PC-9 (cell line): ENCODE measurements around the gene ZNF23. TPM values are rescaled to one million over a fixed set of nuclear protein-coding genes. Genes with fewer than 3 reads are reported as not detected.

Source experiments
- BruUV-seq: library from RNA; stranded (reverse); fragments of 400-500 nt; replicated peaks from 2 replicates; lab custom pipeline; 2021; lab: Mats Ljungman, UMichigan
- CTCF ChIA-PET: fragments of 300-600 bp; sonication (Branson Sonifier 250); formaldehyde crosslinking; loops from one replicate; lab custom pipeline; 2022; ENCODE audit warnings: antibody characterized with exemption; lab: Charles Lee
- POLR2A ChIA-PET: fragments of 300-600 bp; sonication (Branson Sonifier 250); formaldehyde crosslinking; loops from one replicate; lab custom pipeline; 2022; ENCODE audit warnings: antibody characterized with exemption; ENCODE audit not compliant: unreplicated experiment; lab: Charles Lee
- DNase-seq, 2 experiments: peaks; one replicate each; pipeline versions ENCODE4 v3.0.0 to v3.0.0-alpha.2; 2015 to 2022; ENCODE audit warnings: mixed read lengths in 1 of 2
- H2AFZ ChIP-seq: fragments of 200-600 bp; sonication (generic); 2 replicates; pipeline ENCODE4 v1.8.1; 2017; ENCODE audit warnings: antibody characterized with exemption
- H3F3A ChIP-seq: fragments of 200-600 bp; sonication (generic); 2 replicates; pipeline ENCODE4 v1.8.1; 2017; ENCODE audit warnings: antibody characterized with exemption, mild to moderate bottlenecking, low read depth; ENCODE audit not compliant: insufficient read depth
- H3K27ac ChIP-seq: fragments of 200-600 bp; sonication (generic); 2 replicates; pipeline ENCODE4 v1.6.1; 2016; ENCODE audit warnings: mixed run types
- H3K27me3 ChIP-seq: fragments of 200-600 bp; sonication (generic); 2 replicates; pipeline ENCODE4 v1.6.1; 2016; ENCODE audit warnings: low read depth, mixed run types; ENCODE audit not compliant: insufficient read depth
- H3K36me3 ChIP-seq: fragments of 200-600 bp; sonication (generic); 2 replicates; pipeline ENCODE4 v1.6.1; 2016; ENCODE audit warnings: low read depth, mixed run types
- H3K4me1 ChIP-seq: fragments of 200-600 bp; sonication (generic); replicated peaks from 2 replicates; pipeline ENCODE4 v1.6.1; 2016; ENCODE audit warnings: mixed run types; ENCODE audit not compliant: insufficient read depth
- H3K4me2 ChIP-seq: fragments of 200-600 bp; sonication (generic); 2 replicates; pipeline ENCODE4 v1.6.1; 2017; ENCODE audit warnings: mixed run types
- H3K4me3 ChIP-seq: fragments of 200-600 bp; sonication (generic); 2 replicates; pipeline ENCODE4 v1.6.1; 2016; ENCODE audit warnings: mixed run types
- H3K79me2 ChIP-seq: fragments of 200-600 bp; sonication (generic); 2 replicates; pipeline ENCODE4 v1.6.1; 2017; ENCODE audit warnings: low read depth, mixed run types
- H3K9me2 ChIP-seq: fragments of 200-600 bp; sonication (generic); 2 replicates; pipeline ENCODE4 v1.8.1; 2017; ENCODE audit warnings: mild to moderate bottlenecking; ENCODE audit not compliant: insufficient read depth
- H3K9me3 ChIP-seq: fragments of 200-600 bp; sonication (generic); 2 replicates; pipeline ENCODE4 v1.8.1; 2016; ENCODE audit warnings: low read depth; ENCODE audit not compliant: insufficient read depth
- H4K20me1 ChIP-seq: fragments of 200-600 bp; sonication (generic); 2 replicates; pipeline ENCODE4 v1.8.1; 2017; ENCODE audit not compliant: insufficient read depth
- EZH2 ChIP-seq: fragments of 200-600 bp; sonication (generic); IDR thresholded peaks from 2 replicates; pipeline ENCODE4 v1.8.0; 2017; ENCODE audit warnings: antibody characterized with exemption, low read depth
- intact Hi-C: fragments of 100-400 bp; cut with micrococcal nuclease; formaldehyde crosslinking; loops from one replicate; pipeline ENCODE4 v1.10.0; 2022; ENCODE audit not compliant: unreplicated experiment
- total RNA-seq: library from RNA; stranded (reverse); gene quantifications from 2 replicates; pipeline ENCODE4 v1.2.3, GENCODE V29; 2021
- TF ChIP-seq, protein P1 (sequence below): fragments of 200-600 bp; sonication (generic); conservative IDR thresholded peaks from 2 replicates; pipeline ENCODE4 v1.6.1; 2017; ENCODE audit warnings: mixed run types, antibody characterized with exemption, mild to moderate bottlenecking, moderate library complexity

The ZNF23 gene
- total RNA-seq, 1 experiment from 2014 or later: 6.9 TPM

DNA sequence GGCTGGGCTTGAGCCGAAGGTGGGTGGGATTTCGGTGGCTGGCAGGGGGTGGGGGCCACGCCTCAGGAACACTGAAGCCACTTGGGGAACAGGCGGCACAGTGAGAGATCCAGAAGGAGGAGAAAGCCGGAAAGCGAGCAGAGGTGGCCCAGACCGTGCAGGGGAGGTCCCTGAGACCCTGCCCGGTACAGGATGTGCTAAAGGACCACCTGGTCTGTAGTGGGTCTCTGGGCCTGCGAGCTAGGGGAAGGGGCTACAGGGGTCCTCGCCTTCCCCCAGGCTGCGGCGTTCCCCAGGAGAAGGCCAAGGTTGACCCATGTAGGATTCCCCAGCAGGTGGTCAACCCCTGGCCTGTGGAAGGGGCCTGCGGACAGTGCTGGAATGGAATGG is 20.0 kb downstream of the ZNF23 start, which contains the start of gene TLE7:
Gene TLE7, minus strand, starts transcription at position 4 of the 390 bp plus-strand sequence. CDS start 8,730 bp downstream, outside the sequence.
- no peak within 1 kb of the TSS for H3K4me3 ChIP-seq
- no peak for DNase-seq
- ChIA-PET CTCF (no interaction called here), POLR2A (no interaction called here)
- H3K27ac ChIP-seq: no peak within 1 kb of the TSS
- no peaks in the 10 kb centered on the region for H3K9me2 ChIP-seq
- no peaks in the 10 kb centered on the region for H3K79me2 ChIP-seq
- no peaks in the 10 kb centered on the region for H3K36me3 ChIP-seq
- no peak within 1 kb of the TSS for H2AFZ ChIP-seq
- peaks cover 23% of the 10 kb centered on the region for H3K27me3 ChIP-seq
- BruUV-seq: no TSS peak
- TF ChIP-seq, protein P1, sequence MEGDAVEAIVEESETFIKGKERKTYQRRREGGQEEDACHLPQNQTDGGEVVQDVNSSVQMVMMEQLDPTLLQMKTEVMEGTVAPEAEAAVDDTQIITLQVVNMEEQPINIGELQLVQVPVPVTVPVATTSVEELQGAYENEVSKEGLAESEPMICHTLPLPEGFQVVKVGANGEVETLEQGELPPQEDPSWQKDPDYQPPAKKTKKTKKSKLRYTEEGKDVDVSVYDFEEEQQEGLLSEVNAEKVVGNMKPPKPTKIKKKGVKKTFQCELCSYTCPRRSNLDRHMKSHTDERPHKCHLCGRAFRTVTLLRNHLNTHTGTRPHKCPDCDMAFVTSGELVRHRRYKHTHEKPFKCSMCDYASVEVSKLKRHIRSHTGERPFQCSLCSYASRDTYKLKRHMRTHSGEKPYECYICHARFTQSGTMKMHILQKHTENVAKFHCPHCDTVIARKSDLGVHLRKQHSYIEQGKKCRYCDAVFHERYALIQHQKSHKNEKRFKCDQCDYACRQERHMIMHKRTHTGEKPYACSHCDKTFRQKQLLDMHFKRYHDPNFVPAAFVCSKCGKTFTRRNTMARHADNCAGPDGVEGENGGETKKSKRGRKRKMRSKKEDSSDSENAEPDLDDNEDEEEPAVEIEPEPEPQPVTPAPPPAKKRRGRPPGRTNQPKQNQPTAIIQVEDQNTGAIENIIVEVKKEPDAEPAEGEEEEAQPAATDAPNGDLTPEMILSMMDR: no peak
- TF ChIP-seq EZH2: no peak
- no peak within 1 kb of the TSS for H3K4me2 ChIP-seq
- intact Hi-C loops: no loop called here
- H3F3A ChIP-seq: no peaks in the 10 kb centered on the region
- no peaks in the 10 kb centered on the region for H3K4me1 ChIP-seq
- H3K9me3 ChIP-seq: peaks cover 15% of the 10 kb centered on the region; the same call in 1 of the 2 replicates
- no peaks in the 10 kb centered on the region for H4K20me1 ChIP-seq

DNA sequence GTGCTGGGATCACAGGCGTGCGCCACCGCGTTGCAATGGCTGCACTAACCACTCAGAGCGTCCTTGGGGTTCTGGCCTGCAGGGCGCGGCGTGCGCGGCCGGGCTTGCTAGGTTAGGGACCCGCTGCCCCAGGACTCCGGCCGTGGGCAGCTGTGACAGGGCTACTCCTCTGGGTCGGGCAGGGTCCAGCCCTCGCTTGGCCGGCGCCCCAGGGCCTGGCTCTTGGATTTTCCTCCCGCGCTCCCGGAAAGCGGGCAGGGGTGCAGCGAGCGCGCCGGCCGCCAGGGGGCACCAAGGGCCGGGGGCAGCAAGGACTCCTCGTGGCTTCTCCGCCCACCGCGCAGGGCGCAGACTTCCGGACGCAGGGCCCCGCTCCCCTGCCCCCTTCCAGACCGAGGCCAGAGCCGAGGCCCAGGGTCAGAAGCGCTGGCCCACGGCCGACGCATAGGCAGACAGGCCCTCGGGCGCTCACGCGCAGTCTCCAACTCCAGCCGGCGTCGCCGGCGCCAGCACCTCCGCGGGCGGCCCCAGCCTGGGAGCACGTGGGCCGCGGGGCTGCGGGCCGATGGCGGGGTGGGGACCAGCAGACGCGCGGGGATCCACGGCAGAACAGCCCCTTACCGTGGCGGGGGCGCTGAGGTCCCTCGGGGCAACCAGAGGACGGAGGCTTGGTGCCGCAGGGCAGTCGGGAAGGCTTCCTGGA is 20.5 kb downstream of the ZNF23 start:
- Histone ChIP-seq H3K4me3 (no peak overlapping the region), H3F3A (no peaks in the 10 kb centered on the region), H3K4me1 (no peaks in the 10 kb centered on the region), H3K4me2 (no peak overlapping the region), H4K20me1 (no peaks in the 10 kb centered on the region), H2AFZ (no peak overlapping the region), H3K79me2 (no peaks in the 10 kb centered on the region), H3K36me3 (no peaks in the 10 kb centered on the region), H3K9me2 (no peaks in the 10 kb centered on the region), H3K27ac (no peak overlapping the region), H3K27me3 (peaks cover 23% of the 10 kb centered on the region), H3K9me3 (peaks cover 9% of the 10 kb centered on the region; the same call in 1 of the 2 replicates)
- BruUV-seq: no TSS peak
- intact Hi-C loops: no loop called here
- ChIA-PET POLR2A (no interaction called here), CTCF (no interaction called here)
- TF ChIP-seq, protein P1: no peak
- no peak for TF ChIP-seq EZH2
- DNase-seq: no peak

DNA sequence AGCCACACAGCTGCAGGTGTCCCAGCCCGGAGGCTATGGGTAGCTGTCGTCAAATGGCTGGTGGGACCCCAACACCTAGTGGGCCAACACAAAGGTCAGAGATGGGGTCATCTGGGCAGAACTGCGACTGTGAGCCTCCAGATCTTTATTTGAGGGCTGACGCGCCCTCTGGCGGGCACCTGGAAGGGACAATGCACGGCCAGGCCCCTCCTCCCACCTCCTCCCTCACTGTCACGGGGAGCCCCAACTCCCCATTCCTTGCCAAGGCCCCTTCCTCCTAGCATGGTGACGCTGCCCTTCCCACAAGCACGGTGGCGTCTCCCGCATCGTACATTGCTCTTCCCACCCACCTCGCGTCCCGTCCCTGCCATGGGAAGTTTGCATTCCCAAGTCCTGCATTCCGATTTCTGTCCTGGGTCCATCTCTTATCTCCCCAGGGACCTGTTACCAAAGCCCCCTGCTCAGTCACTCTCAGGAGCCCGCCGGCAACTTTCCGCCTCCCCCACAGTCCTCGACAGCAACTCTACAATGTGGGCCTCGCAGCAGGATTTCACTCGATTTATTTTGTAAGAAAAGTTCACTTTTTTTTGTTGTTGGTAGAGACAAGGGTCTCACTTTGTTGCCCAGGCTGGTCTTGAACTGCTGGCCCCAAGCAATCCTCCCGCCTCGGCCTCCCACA is 21.2 kb downstream of the ZNF23 start:
- Histone ChIP-seq H2AFZ (no peak overlapping the region), H3K4me1 (no peaks in the 10 kb centered on the region), H3K79me2 (no peaks in the 10 kb centered on the region), H3K27me3 (peaks cover 27% of the 10 kb centered on the region), H3K27ac (no peak overlapping the region), H3K36me3 (no peaks in the 10 kb centered on the region), H4K20me1 (no peaks in the 10 kb centered on the region), H3K4me2 (no peak overlapping the region), H3K9me3 (peaks cover 2% of the 10 kb centered on the region; the same call in 1 of the 2 replicates), H3K9me2 (no peaks in the 10 kb centered on the region), H3F3A (no peaks in the 10 kb centered on the region), H3K4me3 (no peak overlapping the region)
- no peak for TF ChIP-seq EZH2
- TF ChIP-seq, protein P1: peak; percentile 58; the same call in 1 of the 2 replicates
- POLR2A ChIA-PET: no interaction called here
- no TSS peak for BruUV-seq
- intact Hi-C loops: no loop called here
- CTCF ChIA-PET: no interaction called here
- no peak for DNase-seq
